T-cell (primary cell): Measurements from ENCODE around the gene CLIC3. TPM values are rescaled to one million over a fixed set of nuclear protein-coding genes. Genes with fewer than 3 reads are reported as not detected.

ENCODE experiments used
- ATAC-seq, 4 experiments: fragments of 200-7000 bp in 3 of 4; fragments of 150-1000 bp in 1 of 4; cut with Tn5 transposase; replicated peaks in 1 of 4; 1 replicate in 3 of 4; 2 replicates in 1 of 4; pipeline ENCODE4 v1.10.0; 2021; ENCODE audit warnings: moderate library complexity in 3 of 4, mild to moderate bottlenecking in 2 of 4, moderate number of reproducible peaks in 1 of 4
- CTCF ChIA-PET, 2 donors: fragments of 300-600 bp; sonication (Branson Sonifier 250); formaldehyde crosslinking; loops; one replicate each; lab custom pipeline; 2022; ENCODE audit warnings: antibody characterized with exemption in 2 of 2; lab: Charles Lee
- POLR2A ChIA-PET, 2 donors: fragments of 300-600 bp; sonication (Branson Sonifier 250); formaldehyde crosslinking; loops; one replicate each; lab custom pipeline; 2022; ENCODE audit warnings: antibody characterized with exemption in 2 of 2; lab: Charles Lee
- DNase-seq, 35 experiments: peaks; one replicate each; pipeline versions ENCODE4 v3.0.0 to v3.0.0-alpha.2; 2013 to 2023
- H3K27ac ChIP-seq: one replicate; pipeline ENCODE4 v1.5.1; 2013; ENCODE audit warnings: low read length
- H3K27me3 ChIP-seq, 2 experiments: replicated peaks in 1 of 2; 1 replicate in 1 of 2; 2 replicates in 1 of 2; pipeline versions ENCODE4 v1.6.1 to v1.7.0; 2013; ENCODE audit warnings: low read length in 1 of 2, mixed read lengths in 1 of 2; ENCODE audit not compliant: control insufficient read depth in 2 of 2, insufficient read depth in 2 of 2; ENCODE audit errors: extremely low read depth in 1 of 2
- H3K36me3 ChIP-seq, 2 donors: 1 replicate in 1 of 2; 2 replicates in 1 of 2; pipeline versions ENCODE4 v1.6.1 to v1.7.0; 2013; ENCODE audit warnings: low read length in 1 of 2; ENCODE audit not compliant: control insufficient read depth in 2 of 2, insufficient read depth in 1 of 2; ENCODE audit errors: extremely low read depth in 1 of 2
- H3K4me1 ChIP-seq, 2 experiments: 1 replicate in 1 of 2; 2 replicates in 1 of 2; pipeline versions ENCODE4 v1.6.1 to v1.7.0; 2013; ENCODE audit warnings: low read length in 2 of 2, mixed read lengths in 1 of 2; ENCODE audit not compliant: insufficient read depth in 2 of 2, control insufficient read depth in 1 of 2; ENCODE audit errors: extremely low read depth in 1 of 2
- H3K4me3 ChIP-seq, 2 donors: 1 replicate in 1 of 2; 2 replicates in 1 of 2; pipeline versions ENCODE4 v1.5.1 to v1.7.0; 2013; ENCODE audit warnings: mild to moderate bottlenecking in 2 of 2, low read length in 1 of 2, moderate library complexity in 1 of 2; ENCODE audit not compliant: control insufficient read depth in 1 of 2; ENCODE audit errors: extremely low read depth in 1 of 2
- H3K9me3 ChIP-seq: 2 replicates; pipeline ENCODE4 v1.7.0; 2013
- H3K27ac Mint-ChIP-seq, 2 donors: one replicate each; pipeline ENCODE4 v1.8.0; 2020 to 2021; ENCODE audit warnings: mild to moderate bottlenecking in 2 of 2, mixed read lengths in 2 of 2
- H3K27me3 Mint-ChIP-seq, 2 donors: one replicate each; pipeline ENCODE4 v1.8.0; 2021 to 2022; ENCODE audit warnings: mixed read lengths in 2 of 2
- H3K36me3 Mint-ChIP-seq: one replicate; pipeline ENCODE4 v1.8.0; 2021; ENCODE audit warnings: mixed read lengths
- H3K4me1 Mint-ChIP-seq, 3 donors: one replicate each; pipeline ENCODE4 v1.8.0; 2020 to 2022; ENCODE audit warnings: mixed read lengths in 3 of 3, mild to moderate bottlenecking in 1 of 3
- H3K4me3 Mint-ChIP-seq, 3 donors: one replicate each; pipeline ENCODE4 v1.8.0; 2020 to 2022; ENCODE audit warnings: mild to moderate bottlenecking in 3 of 3, mixed read lengths in 3 of 3, moderate library complexity in 3 of 3
- H3K9me3 Mint-ChIP-seq, 3 donors: one replicate each; pipeline ENCODE4 v1.8.0; 2020 to 2022; ENCODE audit warnings: mixed read lengths in 3 of 3
- WGBS: methylation state at CpG from one replicate; pipeline ENCODE4 v1.1.5; 2013; ENCODE audit warnings: missing lambda C conversion rate; ENCODE audit not compliant: insufficient coverage; 5-methylcytosine and 5-hydroxymethylcytosine counted together
- total RNA-seq, 35 experiments: library from RNA in 6 of 35; stranded (reverse) in 6 of 35; fragments of 120-200 nt in 1 of 35; gene quantifications; one replicate each; pipeline versions ENCODE4 v1.2.1 to v1.2.4 and lab custom pipeline; 2013 to 2026

CLIC3 gene
- total RNA-seq, 5 donors from 2014 or later (not counting 1 experiment from before 2014, with no cell fraction given), result 5.4 to 24.7 (median 8.0) TPM

DNA sequence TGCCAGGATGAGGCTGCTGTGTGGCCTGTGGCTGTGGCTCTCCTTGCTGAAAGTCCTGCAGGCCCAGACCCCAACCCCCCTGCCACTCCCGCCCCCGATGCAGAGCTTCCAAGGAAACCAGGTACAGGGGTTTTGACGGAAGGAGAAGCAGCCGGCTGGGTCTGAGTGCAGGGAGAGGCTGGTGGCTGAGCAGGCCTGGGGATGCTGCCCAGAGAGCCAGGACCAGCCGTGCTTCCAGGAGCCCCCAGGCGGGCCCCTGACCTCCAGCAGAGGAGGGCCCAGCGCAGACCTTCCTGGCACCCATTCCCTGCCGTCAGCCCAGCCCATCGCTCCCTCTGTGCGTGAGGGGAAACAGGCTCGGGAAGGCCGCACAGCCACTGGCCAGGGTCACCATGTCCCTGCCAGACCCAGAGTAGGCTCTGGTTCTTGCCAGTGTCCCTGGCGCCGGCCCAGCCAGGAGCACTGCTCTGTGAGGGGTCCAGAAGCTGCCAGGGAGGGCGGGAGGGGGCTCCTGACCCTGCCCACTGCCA is 44.0 kb downstream of the CLIC3 start:
- no peaks in the 10 kb centered on the region for H3K9me3 ChIP-seq
- no peak overlapping the region for H3K4me3 Mint-ChIP-seq
- POLR2A ChIA-PET, result interaction anchor here in 1 of 2 donors (0.6 kb wide), 1 partner anchor 767 kb away, joined by 5 read pairs; no protein-coding TSS in a partner anchor
- WGBS, result 92% methylated on average over 11 of the region's 15 CpGs
- DNase-seq (peak in 1 of 35 experiments; percentile 3), ATAC-seq (no peak)
- H3K4me3 ChIP-seq, result no peak overlapping the region
- H3K36me3 Mint-ChIP-seq, result no peaks in the 10 kb centered on the region
- no peaks in the 10 kb centered on the region for H3K36me3 ChIP-seq
- H3K4me1 ChIP-seq, result peaks cover 5 to 37% of the 10 kb centered on the region in 2 experiments
- H3K4me1 Mint-ChIP-seq, result peaks cover 6 to 14% (median 6%) of the 10 kb centered on the region in 3 donors
- peaks cover 0 to 2% (median 0%) of the 10 kb centered on the region in 3 donors for H3K9me3 Mint-ChIP-seq
- H3K27ac Mint-ChIP-seq, result no peak overlapping the region
- H3K27me3 Mint-ChIP-seq, result no peaks in the 10 kb centered on the region
- CTCF ChIA-PET, result no interaction called here
- no peak overlapping the region for H3K27ac ChIP-seq
- peaks cover 0 to 3% of the 10 kb centered on the region in 2 experiments for H3K27me3 ChIP-seq

DNA sequence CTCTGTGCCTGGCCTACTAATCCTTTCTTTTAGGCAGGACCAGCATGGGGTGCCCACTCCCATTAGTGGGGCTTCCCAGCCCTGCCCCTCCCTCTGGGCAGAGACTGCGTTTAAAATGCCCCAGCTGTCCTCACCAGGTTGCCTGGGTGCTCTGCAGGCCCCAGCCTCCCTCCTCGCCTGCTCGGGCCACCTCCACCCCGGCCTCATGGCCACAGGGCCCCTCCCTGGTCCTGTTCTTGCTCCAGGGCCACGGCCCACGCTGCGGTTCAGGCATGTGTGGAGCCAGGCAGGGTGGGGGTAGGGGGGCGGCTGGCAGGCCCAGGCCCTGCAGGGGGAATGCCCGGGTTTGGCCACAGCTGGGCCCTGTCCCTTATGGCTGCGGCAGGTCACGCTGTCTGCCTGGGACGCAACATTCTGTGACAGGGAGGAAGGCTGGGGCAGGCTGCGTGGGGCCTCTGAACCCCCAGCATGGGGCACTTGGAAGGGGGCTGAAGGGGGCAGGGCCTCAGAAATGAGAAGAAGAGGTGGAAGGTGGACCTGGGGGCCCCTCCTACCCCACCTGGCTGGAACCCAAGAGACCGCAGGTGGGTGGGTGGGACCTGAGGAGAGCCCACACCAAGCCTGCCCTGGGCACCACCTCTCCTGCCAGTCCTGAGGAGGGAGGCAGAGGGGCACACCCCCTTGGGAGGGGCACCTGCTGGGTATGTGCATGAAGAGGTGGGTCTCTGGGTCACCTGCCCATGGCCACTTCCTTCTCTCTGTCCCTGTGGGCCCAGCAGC is 44.6 kb downstream of the CLIC3 start, which contains the start of gene LCN12:
Gene LCN12 (plus strand): TSS at position 733 of the 780 bp plus-strand sequence. CDS start 55 bp downstream, outside the sequence.
- no peak within 1 kb of the TSS for H3K27ac ChIP-seq
- peak in 1 of 35 experiments; percentile 2 for DNase-seq
- no peak for ATAC-seq

DNA sequence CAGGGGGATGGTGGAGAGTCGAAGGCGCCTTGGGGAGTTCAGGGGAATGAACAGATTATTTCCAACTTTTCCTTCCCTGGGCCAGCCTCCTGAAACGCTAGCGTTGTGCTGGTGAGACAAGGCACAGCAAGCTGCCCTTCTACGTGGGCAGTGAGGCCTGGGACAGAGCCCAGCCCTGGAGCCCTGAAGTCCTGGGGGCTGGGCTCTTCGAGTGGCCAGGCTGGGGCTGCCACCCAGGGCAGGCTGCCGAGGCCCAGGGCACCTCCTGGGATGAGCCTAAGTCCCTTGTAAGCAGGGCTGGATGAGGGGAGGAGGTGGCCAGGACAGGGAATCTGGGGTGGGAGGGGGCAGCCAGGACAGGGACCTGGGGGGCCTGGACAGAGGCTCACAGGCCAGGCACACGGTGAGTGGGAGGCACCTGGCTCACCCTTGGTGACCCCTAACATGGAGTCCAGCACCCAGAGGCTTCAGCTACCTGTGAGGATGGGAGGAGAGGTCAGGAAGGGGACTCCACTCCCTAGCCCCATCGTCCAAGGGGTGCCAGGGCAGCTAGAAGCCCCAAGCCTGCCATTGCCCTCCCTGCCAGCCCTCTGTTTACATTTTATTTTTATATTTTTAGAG is 45.6 kb downstream of the CLIC3 start:
- ATAC-seq, result no peak
- H3K4me3 Mint-ChIP-seq, result peak overlapping the region; percentile 72 to 81 (median 79)
- no peaks in the 10 kb centered on the region for H3K9me3 Mint-ChIP-seq
- WGBS, result 70% methylated on average over 5 of the region's 9 CpGs
- peaks cover 5 to 16% (median 6%) of the 10 kb centered on the region in 3 donors for H3K4me1 Mint-ChIP-seq
- Histone ChIP-seq H3K4me1 (peaks cover 5 to 45% of the 10 kb centered on the region in 2 experiments), H3K36me3 (no peaks in the 10 kb centered on the region), H3K27ac (peak overlapping the region; percentile 67), H3K4me3 (peak overlapping the region; percentile 52 to 65), H3K27me3 (peaks cover 0 to 3% of the 10 kb centered on the region in 2 experiments), H3K9me3 (no peaks in the 10 kb centered on the region)
- peak overlapping the region; percentile 85 to 93 for H3K27ac Mint-ChIP-seq
- POLR2A ChIA-PET, result no interaction called here
- DNase-seq, result peak in 1 of 35 experiments; percentile 2
- CTCF ChIA-PET, result interaction anchor here in 1 of 2 donors (0.9 kb wide), 1 partner anchor 81 kb away, joined by 4 read pairs; the partner anchor contains the start of gene FUT7
- H3K36me3 Mint-ChIP-seq, result no peaks in the 10 kb centered on the region
- no peaks in the 10 kb centered on the region for H3K27me3 Mint-ChIP-seq

More for the DNA sequence above, 44.6 kb downstream of the CLIC3 start, which contains the start of gene LCN12:
- CTCF ChIA-PET, result interaction anchor here in 1 of 2 donors (0.9 kb wide), 1 partner anchor 80 kb away, joined by 4 read pairs; the partner anchor contains the start of gene FUT7
- Histone ChIP-seq H3K4me1 (peaks cover 5 to 40% of the 10 kb centered on the region in 2 experiments), H3K4me3 (no peak within 1 kb of the TSS), H3K9me3 (no peaks in the 10 kb centered on the region), H3K27me3 (peaks cover 0 to 3% of the 10 kb centered on the region in 2 experiments), H3K36me3 (no peaks in the 10 kb centered on the region)
- H3K36me3 Mint-ChIP-seq, result no peaks in the 10 kb centered on the region
- H3K27ac Mint-ChIP-seq, result no peak within 1 kb of the TSS
- peak within 1 kb of the TSS in 1 of 3 donors; percentile 81 for H3K4me3 Mint-ChIP-seq
- H3K27me3 Mint-ChIP-seq, result no peaks in the 10 kb centered on the region
- WGBS, result 96% methylated on average over 9 of the region's 14 CpGs
- peaks cover 0 to 2% (median 0%) of the 10 kb centered on the region in 3 donors for H3K9me3 Mint-ChIP-seq
- POLR2A ChIA-PET, result no interaction called here
- peaks cover 6 to 16% (median 6%) of the 10 kb centered on the region in 3 donors for H3K4me1 Mint-ChIP-seq

DNA sequence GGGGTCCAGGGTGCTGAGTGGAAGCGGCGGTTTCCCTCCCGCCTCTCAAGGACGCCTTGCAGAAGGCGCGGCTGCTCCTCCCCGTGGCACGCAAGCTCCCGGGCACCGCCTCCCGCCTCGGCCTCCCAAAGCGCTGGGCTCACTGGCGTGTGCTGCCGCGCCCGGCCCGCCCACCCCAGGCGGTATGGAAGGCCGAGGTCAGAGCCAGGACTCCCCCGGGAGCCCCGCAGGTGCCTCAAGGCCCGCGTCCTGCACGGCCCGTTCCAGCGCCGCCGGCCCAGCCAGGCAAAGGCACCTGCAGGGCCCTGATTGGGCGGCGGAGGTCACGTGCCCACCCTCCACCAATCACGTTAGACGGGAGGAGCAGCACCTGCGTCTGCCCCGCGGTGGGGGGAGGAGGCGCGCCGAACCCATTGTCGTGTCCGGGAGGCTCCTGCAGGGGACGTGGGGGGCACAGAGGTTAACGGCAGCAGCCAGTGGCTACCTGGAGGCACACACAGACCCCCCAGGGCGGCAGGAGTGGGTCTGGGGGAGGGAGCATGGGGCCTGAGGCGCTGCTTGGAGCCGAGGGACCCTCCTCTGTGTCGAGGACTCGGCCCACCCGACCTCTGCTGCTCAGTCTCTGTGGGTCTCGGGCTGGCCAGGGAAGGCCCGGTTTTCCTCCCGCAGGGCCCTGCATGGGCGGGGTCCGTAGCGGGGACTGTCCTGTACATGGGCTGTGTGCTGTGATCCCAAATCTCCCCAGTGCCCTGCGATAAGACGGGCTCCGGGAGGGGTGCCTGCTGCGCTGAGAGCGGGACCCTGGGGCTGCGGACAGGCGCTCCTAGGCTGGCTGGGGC is 46.3 kb downstream of the CLIC3 start:
- ChIA-PET CTCF (no interaction called here), POLR2A (no interaction called here)
- H3K9me3 Mint-ChIP-seq, result no peaks in the 10 kb centered on the region
- H3K36me3 Mint-ChIP-seq, result no peaks in the 10 kb centered on the region
- Histone ChIP-seq H3K27me3 (peaks cover 0 to 3% of the 10 kb centered on the region in 2 experiments), H3K27ac (peak overlapping the region; percentile 67), H3K36me3 (no peaks in the 10 kb centered on the region), H3K4me3 (peak overlapping the region; percentile 52 to 65), H3K9me3 (no peaks in the 10 kb centered on the region), H3K4me1 (peaks cover 5 to 51% of the 10 kb centered on the region in 2 experiments)
- peaks cover 5 to 18% (median 7%) of the 10 kb centered on the region in 3 donors for H3K4me1 Mint-ChIP-seq
- peak overlapping the region; percentile 80 to 81 (median 81) for H3K4me3 Mint-ChIP-seq
- ATAC-seq, result peak; percentile 94 to 97 (median 95)
- DNase-seq, result peak; percentile 91 to 99 (median 97)
- 10% methylated on average over 56 of the region's 63 CpGs for WGBS
- H3K27ac Mint-ChIP-seq, result peak overlapping the region; percentile 90 to 93
- no peaks in the 10 kb centered on the region for H3K27me3 Mint-ChIP-seq

GRCh38 chr9:136949239-136949816 is 47.0 kb downstream of the CLIC3 start:
- Histone ChIP-seq H3K4me1 (peaks cover 5 to 55% of the 10 kb centered on the region in 2 experiments), H3K27ac (peak overlapping the region; percentile 57), H3K36me3 (no peaks in the 10 kb centered on the region), H3K27me3 (no peaks in the 10 kb centered on the region), H3K4me3 (peak overlapping the region; percentile 52 to 65), H3K9me3 (no peaks in the 10 kb centered on the region)
- H3K27ac Mint-ChIP-seq, result peak overlapping the region; percentile 88 to 90
- ChIA-PET POLR2A (no interaction called here), CTCF (no interaction called here)
- WGBS, result 12% methylated on average over 14 of the region's 22 CpGs
- peaks cover 9 to 22% (median 12%) of the 10 kb centered on the region in 3 donors for H3K4me1 Mint-ChIP-seq
- no peaks in the 10 kb centered on the region for H3K36me3 Mint-ChIP-seq
- no peaks in the 10 kb centered on the region for H3K27me3 Mint-ChIP-seq
- DNase-seq, result peak in 1 of 35 experiments; percentile 3
- no peaks in the 10 kb centered on the region for H3K9me3 Mint-ChIP-seq
- H3K4me3 Mint-ChIP-seq, result peak overlapping the region; percentile 80 to 81 (median 81)
- ATAC-seq, result peak in 2 of 4 experiments; percentile 0 to 5
